ENCODE data around the gene DDAH2.

The DDAH2 gene, protein sequence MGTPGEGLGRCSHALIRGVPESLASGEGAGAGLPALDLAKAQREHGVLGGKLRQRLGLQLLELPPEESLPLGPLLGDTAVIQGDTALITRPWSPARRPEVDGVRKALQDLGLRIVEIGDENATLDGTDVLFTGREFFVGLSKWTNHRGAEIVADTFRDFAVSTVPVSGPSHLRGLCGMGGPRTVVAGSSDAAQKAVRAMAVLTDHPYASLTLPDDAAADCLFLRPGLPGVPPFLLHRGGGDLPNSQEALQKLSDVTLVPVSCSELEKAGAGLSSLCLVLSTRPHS

GRCh38 chr6:31728767-31729514 lies at the start of gene DDAH2:
TSS of gene DDAH2 (minus strand) at chr6:31729299. CDS start at chr6:31729161, 138 bp downstream.
- DNase-seq = no peak

- DNase-seq = no peak
Measured at GRCh38 chr6:31778193-31778592, 49.1 kb upstream of the DDAH2 start.

GRCh38 chr6:31777667-31778050 lies 48.6 kb upstream of the DDAH2 start:
- no peak for DNase-seq

DNA sequence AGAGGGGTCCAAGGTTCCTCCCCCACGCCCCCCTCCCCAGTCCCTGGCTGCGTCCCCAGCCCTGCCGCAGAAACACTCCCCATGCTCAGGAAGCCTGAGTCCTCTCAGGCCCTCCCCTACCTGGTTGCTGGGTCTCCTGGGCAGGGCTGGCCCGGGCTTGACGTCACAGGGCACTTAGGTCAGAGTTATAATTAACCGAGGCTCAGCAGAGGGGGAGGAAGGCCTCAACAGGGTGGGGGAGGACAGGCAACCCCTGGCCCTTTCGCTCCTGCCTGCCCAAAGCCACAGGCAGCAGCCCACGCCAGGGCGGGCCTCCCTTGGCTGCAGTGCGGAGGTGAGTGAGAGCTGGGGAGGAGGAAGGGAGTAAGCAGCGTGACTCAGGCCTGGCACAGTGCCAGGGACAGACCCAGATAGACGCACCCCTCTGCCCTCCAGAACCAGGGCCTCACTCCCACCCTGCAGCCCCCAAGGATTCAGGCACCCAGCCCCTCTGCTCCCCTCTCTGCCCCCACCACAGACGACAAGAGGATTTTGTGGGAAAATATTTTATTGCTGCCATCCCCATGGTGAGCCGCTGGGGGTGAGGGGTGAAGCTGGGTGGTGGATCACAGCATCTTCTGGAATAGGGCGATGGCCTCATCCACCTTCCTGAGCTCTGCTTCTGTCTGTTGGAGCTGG lies 48.0 kb upstream of the DDAH2 start, which contains the start of gene VWA7:
Gene VWA7, minus strand, starts transcription at position 340 of the 678 bp plus-strand sequence. CDS start 549 bp downstream, outside the sequence.
- DNase-seq = peak; percentile 86

DNA sequence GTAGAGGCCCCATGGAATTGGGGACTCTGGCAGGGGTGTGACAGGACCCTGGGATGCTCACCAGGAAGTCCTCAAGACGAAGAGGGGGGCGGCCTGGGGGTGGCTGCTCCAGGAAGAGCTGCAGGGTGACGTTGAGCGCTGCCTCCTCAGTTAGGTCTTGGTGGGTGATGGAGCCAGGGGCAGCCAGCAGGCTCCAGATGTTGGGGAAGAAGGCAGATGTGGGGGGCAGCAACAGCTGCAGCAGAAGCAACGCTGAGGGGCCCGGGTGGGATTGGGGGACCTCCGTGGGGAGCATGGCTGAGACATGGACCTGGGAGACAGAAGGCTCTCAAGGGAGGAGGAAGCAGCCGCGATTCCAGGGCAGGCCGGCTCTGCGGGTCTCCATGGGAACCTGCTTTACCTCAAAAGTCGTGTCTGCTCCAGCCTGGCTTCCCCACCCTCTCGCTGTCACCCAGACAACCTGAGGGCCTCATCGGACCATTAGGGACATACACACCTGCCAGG lies 47.4 kb upstream of the DDAH2 start:
- no peak for DNase-seq

DNA sequence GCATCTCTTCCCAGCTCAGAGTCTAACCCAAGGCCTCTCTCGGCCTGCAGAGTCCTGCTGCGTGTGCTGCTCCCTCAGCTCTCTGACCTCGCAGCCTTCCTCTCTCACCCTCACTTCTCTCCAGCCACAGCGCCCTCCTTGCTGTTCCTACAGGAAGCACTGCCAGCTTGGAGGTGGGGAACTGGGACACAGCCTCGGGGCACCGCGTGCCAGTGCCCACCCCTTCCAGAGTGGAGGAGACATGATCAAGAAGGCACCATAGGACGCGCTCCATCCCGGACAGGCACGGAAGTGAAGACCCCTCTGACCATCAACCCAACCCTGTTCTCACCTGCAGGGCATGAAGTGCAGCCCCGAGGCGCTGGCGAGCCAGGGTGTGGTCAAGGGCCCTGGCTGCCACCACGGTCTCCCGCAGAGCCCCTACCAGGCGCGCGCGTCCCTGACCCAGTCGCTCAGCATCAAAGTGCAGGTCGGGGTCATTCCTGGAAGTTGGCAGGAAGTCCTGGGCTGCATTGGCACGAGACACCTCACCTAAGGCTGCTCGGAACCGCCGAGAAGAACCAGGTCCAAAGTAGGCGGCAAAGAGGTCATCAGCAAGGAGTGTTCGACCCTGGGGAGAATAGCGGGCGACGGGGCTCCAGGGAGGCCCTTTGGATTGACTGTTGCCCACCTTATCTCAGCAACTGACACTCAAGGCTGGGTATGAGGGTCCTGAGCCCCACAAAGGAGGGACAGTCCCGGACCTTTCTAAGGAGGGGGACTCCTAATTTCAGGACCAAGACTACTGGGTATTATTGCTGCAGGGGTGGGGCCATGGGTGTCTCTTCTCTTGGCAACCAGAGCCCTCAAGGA lies 46.8 kb upstream of the DDAH2 start:
- DNase-seq = no peak

GRCh38 chr6:31775184-31775583 lies 46.1 kb upstream of the DDAH2 start:
- DNase-seq = no peak

DNA sequence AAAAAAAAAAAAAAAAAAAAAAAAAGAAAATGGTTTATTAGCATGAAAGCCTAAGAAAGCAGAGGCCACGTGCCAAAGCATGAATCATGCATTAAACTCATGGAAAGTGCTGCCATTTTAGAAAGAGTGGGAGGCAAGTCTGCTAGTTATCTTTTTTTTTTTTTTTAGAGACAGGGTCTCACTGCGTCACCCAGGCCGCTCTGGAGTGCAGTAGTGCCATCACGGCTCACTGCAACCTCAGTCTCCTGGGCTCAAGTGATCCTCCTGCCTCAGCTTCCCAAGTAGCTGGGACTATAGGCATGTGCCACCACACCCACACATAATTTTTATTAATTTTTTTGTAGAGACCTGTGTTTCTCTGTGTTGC lies 42.9 kb upstream of the DDAH2 start:
- peak; percentile 50 for DNase-seq

- no peak for DNase-seq
Measured at GRCh38 chr6:31770860-31771259, 41.8 kb upstream of the DDAH2 start.

- peak; percentile 87 for DNase-seq
Measured at GRCh38 chr6:31769684-31770371, 40.7 kb upstream of the DDAH2 start.

- DNase-seq = no peak
Measured at GRCh38 chr6:31768363-31769257, 39.5 kb upstream of the DDAH2 start.

DNA sequence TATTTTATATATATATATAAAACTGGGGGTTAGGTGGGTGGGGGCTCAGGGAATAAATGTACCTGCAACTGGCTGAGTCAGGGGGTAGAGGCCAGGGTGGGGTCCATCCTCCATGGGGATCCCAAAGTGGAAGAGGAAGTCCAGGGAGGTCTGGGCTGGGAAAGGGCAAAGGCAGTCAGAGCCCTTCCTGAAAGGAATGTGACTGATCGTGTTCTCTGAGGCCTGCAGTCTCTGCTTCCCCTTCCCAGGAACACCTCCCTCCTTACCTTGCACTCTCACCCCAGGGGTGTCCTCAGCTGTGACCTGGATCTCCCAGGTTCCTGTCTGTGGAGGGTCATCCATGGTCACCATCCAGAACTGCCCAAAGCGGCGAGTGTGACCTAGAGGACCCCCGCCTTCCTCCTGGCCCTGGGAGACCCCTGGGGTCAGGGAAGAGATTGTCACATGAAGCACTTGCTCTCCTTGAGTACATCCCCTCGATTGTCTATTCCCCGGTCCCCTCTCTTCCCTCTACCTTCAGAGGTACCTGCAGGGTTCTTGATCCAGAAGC lies 38.1 kb upstream of the DDAH2 start:
- no peak for DNase-seq

GRCh38 chr6:31765910-31766794 lies 37.1 kb upstream of the DDAH2 start:
- DNase-seq = no peak

GRCh38 chr6:31765559-31765909 lies 36.4 kb upstream of the DDAH2 start:
- DNase-seq = no peak

- no peak for DNase-seq
Measured at GRCh38 chr6:31764198-31764597, 35.1 kb upstream of the DDAH2 start.

GRCh38 chr6:31763619-31763940 lies 34.5 kb upstream of the DDAH2 start:
- DNase-seq = no peak

DNA sequence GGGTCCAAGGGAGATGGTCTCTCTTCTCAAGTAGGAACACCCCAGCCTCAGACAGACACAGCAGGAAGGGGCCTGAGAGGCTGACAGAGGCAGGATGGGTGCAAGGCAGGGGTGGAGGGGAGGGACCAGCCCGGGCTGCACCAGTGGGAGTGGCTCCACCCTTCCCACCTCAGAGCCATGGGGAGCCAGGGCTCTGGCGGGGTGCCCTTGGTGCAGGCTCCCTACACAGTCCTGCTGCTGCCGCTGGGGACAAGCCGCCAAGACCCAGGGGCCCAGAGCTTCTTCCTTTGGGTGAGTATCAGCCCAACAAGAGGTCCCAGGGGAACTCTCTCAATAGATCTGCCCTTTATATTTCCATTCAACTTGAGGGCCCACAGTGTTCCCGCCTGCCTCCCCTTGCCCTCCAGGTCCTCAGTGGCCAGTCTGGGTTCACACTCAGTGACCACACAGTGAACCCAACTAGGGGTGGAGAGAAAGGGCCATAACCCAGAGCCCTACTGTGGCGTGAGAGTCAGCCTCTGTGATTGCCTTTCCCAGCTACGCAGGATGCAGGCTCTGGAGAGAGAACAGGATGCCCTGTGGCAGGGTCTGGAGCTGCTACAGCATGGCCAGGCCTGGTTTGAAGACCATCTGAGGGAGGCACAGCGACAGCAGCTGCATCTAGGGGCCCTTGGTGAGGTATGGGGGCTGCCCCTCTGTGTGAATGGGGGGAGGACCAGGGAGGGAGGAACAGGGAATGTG lies 33.9 kb upstream of the DDAH2 start:
- no peak for DNase-seq

- DNase-seq = no peak
Measured at GRCh38 chr6:31762356-31762755, 33.3 kb upstream of the DDAH2 start, which contains the start of gene SAPCD1. TSS of gene SAPCD1 (plus strand) at chr6:31762656. CDS start at chr6:31763055, 399 bp downstream.

DNA sequence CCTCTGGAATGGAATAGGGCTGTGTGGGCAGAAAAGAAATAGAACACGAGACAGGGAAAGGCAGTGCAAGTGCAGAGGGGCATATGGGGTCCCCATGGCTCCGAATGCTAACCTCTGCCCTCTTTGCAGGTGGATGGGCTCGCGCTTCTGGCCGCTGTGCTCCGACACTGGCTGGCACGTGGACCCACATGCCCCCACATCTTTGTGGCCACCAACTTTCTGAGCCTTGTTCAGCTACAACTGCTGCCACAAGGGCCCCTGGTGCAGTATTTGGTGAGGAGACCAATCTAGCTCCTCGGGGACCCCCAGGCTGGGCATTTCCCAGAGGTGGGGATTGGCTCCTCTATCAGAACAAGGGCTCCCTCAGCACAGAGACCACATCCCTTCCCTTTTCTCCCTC lies 32.2 kb upstream of the DDAH2 start:
- DNase-seq = no peak
